MCF 10A (cell line): ENCODE data around the gene KRT79. TPM values are rescaled to one million over a fixed set of nuclear protein-coding genes. Genes with fewer than 3 reads are reported as not detected.

Experiments used
- BruUV-seq: library from RNA; stranded (reverse); fragments of 400-500 nt; replicated peaks from 2 replicates; lab custom pipeline; 2021; lab: Mats Ljungman, UMichigan
- CTCF ChIA-PET: fragments of 300-600 bp; sonication (Branson Sonifier 250); formaldehyde crosslinking; extraction: SDS; loops from one replicate; lab custom pipeline; 2021; ENCODE audit warnings: antibody characterized with exemption, inconsistent platforms; lab: Yijun Ruan, JAX
- POLR2A ChIA-PET: fragments of 300-600, 350-650 bp; sonication (Branson Sonifier 250); formaldehyde crosslinking; extraction: SDS; loops from one replicate; lab custom pipeline; 2020; ENCODE audit warnings: antibody characterized with exemption, inconsistent platforms; lab: Yijun Ruan, JAX
- DNase-seq: peaks from one replicate; pipeline ENCODE4 v3.0.0-alpha.2; 2018; ENCODE audit not compliant: unreplicated experiment
- H3K27ac Mint-ChIP-seq: one replicate; pipeline ENCODE4 v1.8.0; 2022; ENCODE audit warnings: mild to moderate bottlenecking, low read depth, mixed read lengths; ENCODE audit not compliant: unreplicated experiment
- H3K27me3 Mint-ChIP-seq: one replicate; pipeline ENCODE4 v1.8.0; 2022; ENCODE audit warnings: mixed read lengths; ENCODE audit not compliant: insufficient read depth, unreplicated experiment
- H3K36me3 Mint-ChIP-seq: one replicate; pipeline ENCODE4 v1.8.0; 2022; ENCODE audit warnings: mild to moderate bottlenecking, moderate library complexity, mixed read lengths; ENCODE audit not compliant: insufficient read depth, unreplicated experiment
- H3K4me1 Mint-ChIP-seq: one replicate; pipeline ENCODE4 v1.8.0; 2022; ENCODE audit warnings: mixed read lengths; ENCODE audit not compliant: insufficient read depth, unreplicated experiment
- H3K4me3 Mint-ChIP-seq: one replicate; pipeline ENCODE4 v1.8.0; 2022; ENCODE audit warnings: mild to moderate bottlenecking, moderate library complexity, mixed read lengths; ENCODE audit not compliant: unreplicated experiment
- H3K9me3 Mint-ChIP-seq: one replicate; pipeline ENCODE4 v1.8.0; 2022; ENCODE audit warnings: mixed read lengths; ENCODE audit not compliant: unreplicated experiment
- CTCF ChIP-seq: fragments of 200-600 bp; IDR thresholded peaks from one replicate; pipeline ENCODE4 v1.8.0; 2022; ENCODE audit warnings: antibody characterized with exemption, mild to moderate bottlenecking; ENCODE audit not compliant: unreplicated experiment
- intact Hi-C: fragments of 100-400 bp; cut with micrococcal nuclease; formaldehyde crosslinking; loops from 2 replicates; pipeline ENCODE4 v1.14.1; 2022
- total RNA-seq: library from RNA; stranded (reverse); gene quantifications from 2 replicates; pipeline ENCODE4 v1.2.3, GENCODE V29; 2022

The KRT79 gene
- total RNA-seq, 1 experiment from 2014 or later = not detected

- H3K4me3 Mint-ChIP-seq = no peak overlapping the region
- intact Hi-C loops = no loop called here
- no TSS peak for BruUV-seq
- peaks cover 21% of the 10 kb centered on the region for H3K4me1 Mint-ChIP-seq
- no peak for TF ChIP-seq CTCF
- POLR2A ChIA-PET = interaction anchor here (0.6 to 0.9 kb wide), 2 partner anchors 10 to 329 kb away, joined by 3 to 4 read pairs; partner anchors contain the start of gene KRT6C
- H3K9me3 Mint-ChIP-seq = no peaks in the 10 kb centered on the region
- H3K27me3 Mint-ChIP-seq = peaks cover 22% of the 10 kb centered on the region
- no peak overlapping the region for H3K27ac Mint-ChIP-seq
- CTCF ChIA-PET = no interaction called here
- DNase-seq = no peak
- no peaks in the 10 kb centered on the region for H3K36me3 Mint-ChIP-seq
Observed at GRCh38 chr12:52802442-52802841, 31.7 kb downstream of the KRT79 start.

DNA sequence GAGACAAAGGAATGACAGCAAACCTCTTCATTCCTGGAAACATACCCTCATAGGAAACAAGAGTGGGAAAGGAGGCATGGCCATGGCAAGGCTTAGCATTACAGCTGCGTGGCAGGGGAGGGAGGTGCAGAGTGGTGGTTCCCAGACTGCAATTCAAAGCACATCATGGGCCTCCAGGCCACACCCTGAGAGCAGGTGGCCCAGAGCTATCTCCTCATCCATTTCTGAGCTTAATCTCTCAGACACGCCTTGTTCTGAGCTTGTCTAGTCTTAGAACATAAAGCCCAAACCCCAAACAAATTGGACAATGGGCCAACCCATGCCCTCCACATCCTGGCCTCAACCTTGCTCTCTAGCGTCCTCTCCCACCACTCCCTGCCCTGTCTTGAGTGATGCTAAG lies 32.3 kb downstream of the KRT79 start:
- intact Hi-C loops = no loop called here
- H3K27me3 Mint-ChIP-seq = peaks cover 15% of the 10 kb centered on the region
- H3K36me3 Mint-ChIP-seq = no peaks in the 10 kb centered on the region

GRCh38 chr12:52800259-52800917 lies 33.7 kb downstream of the KRT79 start:
- no TSS peak for BruUV-seq
- intact Hi-C loops = no loop called here
- H3K9me3 Mint-ChIP-seq = no peaks in the 10 kb centered on the region
- no peak for TF ChIP-seq CTCF
- peaks cover 21% of the 10 kb centered on the region for H3K4me1 Mint-ChIP-seq
- H3K27me3 Mint-ChIP-seq = peaks cover 13% of the 10 kb centered on the region
- H3K4me3 Mint-ChIP-seq = no peak overlapping the region
- CTCF ChIA-PET = interaction anchor here (0.6 to 1.3 kb wide), 3 partner anchors 14 to 1172 kb away, joined by 3 read pairs; no protein-coding TSS in a partner anchor
- H3K36me3 Mint-ChIP-seq = no peaks in the 10 kb centered on the region
- H3K27ac Mint-ChIP-seq = no peak overlapping the region
- POLR2A ChIA-PET = interaction anchor here (0.8 kb wide), 1 partner anchor 18 kb away, joined by 7 read pairs; no protein-coding TSS in a partner anchor
- no peak for DNase-seq

More for the DNA sequence above, 32.3 kb downstream of the KRT79 start:
- ChIA-PET CTCF (interaction anchor here (0.7 kb wide), 1 partner anchor 9 kb away, joined by 3 read pairs; no protein-coding TSS in a partner anchor), POLR2A (interaction anchor here (0.6 kb wide), 1 partner anchor 328 kb away, joined by 4 read pairs; the partner anchor contains the start of gene KRT6C)
- Mint-ChIP-seq H3K9me3 (no peaks in the 10 kb centered on the region), H3K4me1 (peaks cover 21% of the 10 kb centered on the region), H3K27ac (no peak overlapping the region), H3K4me3 (no peak overlapping the region)
- DNase-seq = no peak
- no peak for TF ChIP-seq CTCF
- BruUV-seq = no TSS peak

GRCh38 chr12:52799505-52800211 lies 34.5 kb downstream of the KRT79 start:
- ChIA-PET CTCF (interaction anchor here (0.7 to 1.3 kb wide), 2 partner anchors 13 to 1171 kb away, joined by 3 read pairs; no protein-coding TSS in a partner anchor), POLR2A (no interaction called here)
- H3K4me1 Mint-ChIP-seq = peaks cover 23% of the 10 kb centered on the region
- H3K27me3 Mint-ChIP-seq = peaks cover 13% of the 10 kb centered on the region
- H3K9me3 Mint-ChIP-seq = no peaks in the 10 kb centered on the region
- DNase-seq = no peak
- BruUV-seq = no TSS peak
- no peak overlapping the region for H3K4me3 Mint-ChIP-seq
- TF ChIP-seq CTCF = no peak
- intact Hi-C loops = no loop called here
- H3K27ac Mint-ChIP-seq = no peak overlapping the region
- H3K36me3 Mint-ChIP-seq = no peaks in the 10 kb centered on the region
